Activated CD8-positive, alpha-beta memory T cell treated with anti-CD3 and anti-CD28 coated beads for 4 hours (primary cell): ENCODE measurements around the gene MRPL23.

Experiments used
- DNase-seq, 2 donors: peaks; one replicate each; pipeline ENCODE4 v3.0.0-alpha.2; 2020; ENCODE audit warnings: low read depth in 2 of 2

Gene MRPL23

DNA sequence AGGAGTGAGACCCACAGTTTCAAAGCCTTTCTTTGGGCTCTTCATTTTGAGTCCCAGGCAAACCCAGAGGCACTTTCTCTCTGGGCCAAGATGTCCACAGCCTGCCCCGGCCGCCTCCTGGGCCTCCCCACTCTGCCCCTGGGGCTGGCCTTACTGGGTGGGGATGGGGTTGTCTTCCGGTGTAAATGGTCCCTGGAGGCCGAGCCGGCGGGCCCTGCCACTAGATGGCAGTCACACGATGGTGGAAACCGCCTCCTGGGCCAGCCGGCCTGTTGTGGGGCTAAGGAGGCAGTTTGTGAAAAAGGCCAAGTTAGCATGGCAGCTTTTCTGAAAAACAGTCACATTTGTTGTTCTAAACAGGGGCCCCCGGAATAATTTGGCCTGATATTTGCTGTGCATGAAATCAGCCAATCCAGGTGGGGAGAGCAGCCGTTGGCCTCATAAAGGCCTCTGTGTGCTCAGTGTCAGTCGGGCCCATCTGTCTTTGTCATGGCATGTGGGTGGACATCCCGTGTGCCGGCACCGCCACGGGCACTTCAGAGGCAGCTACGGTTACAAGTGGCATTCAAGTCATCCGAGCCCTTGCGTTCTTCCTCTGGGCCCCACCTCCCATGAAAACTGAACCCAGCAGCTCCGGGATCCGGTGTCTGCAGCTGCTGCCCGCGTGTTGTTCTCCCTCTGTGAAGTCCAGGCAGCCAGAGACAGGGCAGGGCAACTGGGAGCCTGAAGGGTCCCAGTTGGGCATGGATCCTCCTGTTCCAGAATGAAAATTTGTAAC, 6.5 kb downstream of the MRPL23 start:
- DNase-seq = no peak

GRCh38 chr11:1958367-1958766, 11.2 kb downstream of the MRPL23 start:
- DNase-seq = no peak

DNA sequence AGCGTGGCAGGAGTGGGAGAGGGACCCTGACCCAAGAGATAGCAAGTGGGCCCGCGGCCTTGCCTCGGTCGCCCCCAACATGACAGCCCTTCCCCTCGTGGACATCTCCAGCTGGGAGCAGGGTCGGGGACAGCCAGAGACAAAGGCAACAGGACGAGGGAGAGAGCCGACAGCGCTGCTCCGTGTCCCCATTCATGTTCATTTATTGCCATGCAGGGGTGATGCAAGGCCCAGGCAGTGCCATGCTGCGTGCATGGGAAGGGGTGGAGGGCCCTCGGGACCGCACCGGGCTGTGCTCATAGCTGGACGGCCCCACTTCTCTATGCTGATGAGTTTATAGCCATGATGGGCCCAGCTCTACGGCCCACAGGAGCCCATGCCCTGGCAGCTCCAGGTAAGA, 12.7 kb downstream of the MRPL23 start:
- DNase-seq = no peak

DNA sequence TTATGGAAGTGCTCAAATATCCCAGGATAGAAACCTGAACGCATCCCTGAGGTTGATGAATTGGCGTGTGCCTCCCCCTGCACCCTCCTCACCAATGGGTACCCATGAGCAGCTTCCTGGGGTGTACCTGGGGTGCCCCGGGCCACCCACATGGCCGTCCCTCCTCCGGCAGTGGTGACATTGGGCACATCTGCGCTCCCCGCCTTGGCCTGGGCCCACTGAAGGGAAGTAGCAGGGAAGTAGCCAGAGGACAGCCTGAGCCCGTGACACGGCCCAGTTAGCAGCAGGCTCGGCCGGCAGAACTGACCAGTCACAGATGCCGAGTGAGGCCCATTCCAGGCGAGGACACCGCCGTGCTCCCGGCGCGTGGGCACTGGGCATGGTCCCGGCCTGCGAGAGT, 16.7 kb downstream of the MRPL23 start:
- no peak for DNase-seq

DNA sequence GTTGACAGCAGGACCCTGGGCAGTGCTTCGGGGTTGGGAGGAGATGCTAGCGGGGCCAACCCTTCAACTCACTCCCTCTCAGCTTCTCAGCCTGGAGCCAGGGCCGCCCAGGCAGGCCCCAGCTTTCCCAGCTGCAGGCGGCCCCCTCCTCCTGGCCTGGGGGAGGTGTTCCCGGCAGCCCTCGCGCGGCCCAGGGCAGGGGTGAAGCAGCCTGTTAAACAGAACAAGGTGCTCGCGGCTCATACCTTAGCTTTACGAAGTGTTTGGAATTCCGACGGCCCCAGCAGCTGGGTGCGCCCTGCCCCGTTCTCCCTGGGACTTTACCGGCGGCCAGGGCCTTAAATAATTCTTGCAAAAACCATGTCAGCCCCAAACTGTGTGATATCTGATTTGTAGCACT, 17.2 kb downstream of the MRPL23 start:
- DNase-seq = no peak

- DNase-seq = no peak
These were observed 17.8 kb downstream of the MRPL23 start for GRCh38 chr11:1964955-1965354.

DNA sequence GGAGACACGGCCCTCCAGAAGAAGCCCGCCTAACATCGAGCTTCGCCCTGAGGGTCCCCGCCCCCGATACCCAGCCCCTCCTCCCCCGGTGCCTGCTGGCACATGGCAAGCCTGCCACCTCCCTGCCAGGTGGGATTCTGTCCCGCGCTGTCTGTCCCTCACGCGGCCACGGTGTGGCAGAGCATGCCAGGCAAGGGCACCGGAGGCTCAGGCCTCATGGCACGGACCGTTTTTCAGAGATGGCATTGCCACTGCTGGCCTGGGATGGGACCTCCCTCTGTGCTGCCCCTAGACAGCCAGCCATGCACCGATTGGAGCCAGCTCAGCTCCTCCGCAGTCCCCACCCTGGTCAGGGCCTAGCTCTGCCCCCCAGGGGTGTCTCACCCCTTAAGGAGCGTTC, 19.4 kb downstream of the MRPL23 start:
- no peak for DNase-seq

DNA sequence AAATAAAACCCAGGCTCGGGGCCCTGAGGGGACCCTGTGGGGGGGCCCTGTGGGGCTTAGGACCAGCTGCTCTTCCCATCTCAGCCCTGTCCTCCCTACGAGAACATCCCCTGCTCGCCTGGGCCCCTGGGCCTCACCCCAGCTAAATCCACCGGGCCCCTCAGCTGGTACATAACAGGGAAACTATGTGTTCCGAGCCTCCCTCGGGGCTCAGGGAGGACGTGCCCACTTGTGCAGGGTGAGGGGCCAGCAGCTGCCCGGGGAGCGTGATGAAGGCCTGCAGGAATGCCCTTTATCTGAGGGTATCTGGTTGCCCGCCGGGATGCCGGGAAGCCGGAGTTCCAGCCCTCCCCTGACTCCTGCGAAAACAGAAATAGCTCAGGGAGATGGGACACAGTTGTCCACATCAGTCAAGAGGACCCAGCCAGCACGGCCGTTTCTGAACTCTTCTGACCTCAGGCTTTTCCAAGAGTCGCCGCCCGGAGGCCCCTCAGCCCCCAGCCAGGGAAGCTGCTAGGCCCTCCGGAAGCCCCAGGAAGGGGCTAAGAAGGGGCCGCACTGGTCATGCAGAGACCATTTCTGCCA, 20.6 kb downstream of the MRPL23 start:
- DNase-seq = no peak

GRCh38 chr11:1968454-1969002, 21.4 kb downstream of the MRPL23 start:
- DNase-seq = no peak

DNA sequence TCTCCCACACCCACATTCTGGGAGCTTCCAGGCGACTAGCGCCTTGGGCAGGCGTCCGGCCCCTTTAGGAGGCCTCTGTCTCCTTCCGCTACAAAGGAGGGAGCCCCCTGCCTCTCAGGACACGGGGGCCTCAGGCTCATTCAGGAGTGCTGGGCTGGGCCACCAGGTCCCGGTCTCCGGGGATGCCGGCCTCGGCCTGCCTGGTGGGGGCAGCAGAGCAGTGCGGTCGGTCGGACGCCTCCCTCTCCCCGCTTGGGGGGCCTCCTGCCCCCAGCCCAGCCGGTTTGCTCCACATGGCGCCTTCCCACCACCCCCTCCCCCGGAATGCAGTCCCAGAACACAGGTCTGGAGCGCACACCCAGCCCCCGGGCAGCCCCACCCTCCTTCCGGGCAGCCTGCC, 21.9 kb downstream of the MRPL23 start:
- DNase-seq = no peak

GRCh38 chr11:1969776-1970175, 22.6 kb downstream of the MRPL23 start:
- no peak for DNase-seq

- DNase-seq = no peak
These were observed 23.8 kb downstream of the MRPL23 start for GRCh38 chr11:1970956-1971355.

- no peak for DNase-seq
These were observed 28.1 kb downstream of the MRPL23 start for GRCh38 chr11:1975185-1975584.

DNA sequence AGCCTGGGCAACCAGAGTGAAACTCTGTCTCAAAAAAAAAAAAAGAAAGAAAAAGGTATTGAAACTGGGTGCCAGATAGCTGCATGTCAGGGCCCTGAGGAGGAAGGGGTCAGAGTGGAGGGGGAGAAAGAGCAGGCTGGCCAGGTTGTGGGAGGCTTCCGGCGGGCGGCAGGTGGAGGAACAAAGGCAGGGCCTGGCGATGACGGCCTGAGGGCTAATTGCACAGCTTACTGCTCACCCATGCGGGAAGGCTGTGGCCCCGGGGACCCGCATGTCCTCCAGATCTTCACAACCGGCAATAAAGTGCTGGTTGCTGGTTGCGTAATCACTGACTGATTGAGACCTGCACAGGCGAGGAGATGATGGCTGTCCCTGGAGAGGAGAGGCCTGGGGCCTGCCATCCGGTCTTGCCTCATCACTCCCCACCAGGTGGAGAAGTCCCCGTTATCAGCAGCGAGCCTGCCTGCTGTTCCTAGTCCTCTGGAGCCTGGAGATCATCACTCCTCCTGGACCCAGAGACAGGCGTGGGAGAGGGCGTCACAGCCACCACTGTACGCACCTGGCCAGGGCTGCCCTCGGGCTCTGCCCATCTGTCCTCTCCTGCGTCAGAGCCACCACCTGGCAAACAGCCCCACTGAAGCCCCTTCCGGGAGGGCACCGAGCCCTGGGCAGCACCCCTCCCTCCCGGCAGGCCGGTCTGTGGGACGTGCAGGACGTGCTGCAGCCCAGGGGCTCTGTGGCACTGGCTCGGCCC, 31.8 kb downstream of the MRPL23 start:
- no peak for DNase-seq

- DNase-seq = no peak
These were observed 32.5 kb downstream of the MRPL23 start for GRCh38 chr11:1979607-1980006.

GRCh38 chr11:1982873-1983600, 35.9 kb downstream of the MRPL23 start:
- no peak for DNase-seq

- no peak for DNase-seq
These were observed 36.4 kb downstream of the MRPL23 start for GRCh38 chr11:1983601-1983961.

- DNase-seq = no peak
These were observed 39.9 kb downstream of the MRPL23 start for GRCh38 chr11:1987024-1987423.

GRCh38 chr11:1988174-1988573, 41.0 kb downstream of the MRPL23 start:
- no peak for DNase-seq

GRCh38 chr11:1988667-1989317, 41.7 kb downstream of the MRPL23 start:
- DNase-seq = no peak

GRCh38 chr11:1989953-1990352, 42.8 kb downstream of the MRPL23 start:
- no peak for DNase-seq
